GM15510 (cell line): ENCODE measurements around the gene PCBP3.

Experiments used
- POLR2A ChIP-seq: IDR thresholded peaks from 3 replicates; pipeline ENCODE4 v1.6.1; 2011; ENCODE audit warnings: borderline replicate concordance; ENCODE audit not compliant: insufficient read length; ENCODE audit errors: extremely low read depth

The PCBP3 gene

DNA sequence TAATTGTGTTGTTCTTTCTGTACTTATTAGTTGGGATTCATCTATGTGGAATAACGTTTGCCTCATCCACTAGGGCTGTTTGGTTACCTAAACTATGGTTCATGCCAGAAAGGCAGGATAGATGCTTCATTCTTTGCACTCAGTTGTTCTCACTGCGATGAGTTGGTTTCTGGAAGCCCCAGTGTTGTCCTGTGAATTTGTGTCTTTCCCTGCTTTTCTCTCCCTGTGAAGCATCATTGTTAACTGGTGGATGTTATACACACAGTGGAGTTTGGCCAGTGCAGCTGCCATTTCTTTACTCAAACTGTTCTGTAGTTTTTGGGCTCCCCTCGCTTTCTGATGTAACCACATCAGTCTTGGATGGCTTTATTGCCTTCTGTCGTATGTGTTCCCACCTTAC, 194.4 kb downstream of the PCBP3 start:
- TF ChIP-seq POLR2A = no peak

DNA sequence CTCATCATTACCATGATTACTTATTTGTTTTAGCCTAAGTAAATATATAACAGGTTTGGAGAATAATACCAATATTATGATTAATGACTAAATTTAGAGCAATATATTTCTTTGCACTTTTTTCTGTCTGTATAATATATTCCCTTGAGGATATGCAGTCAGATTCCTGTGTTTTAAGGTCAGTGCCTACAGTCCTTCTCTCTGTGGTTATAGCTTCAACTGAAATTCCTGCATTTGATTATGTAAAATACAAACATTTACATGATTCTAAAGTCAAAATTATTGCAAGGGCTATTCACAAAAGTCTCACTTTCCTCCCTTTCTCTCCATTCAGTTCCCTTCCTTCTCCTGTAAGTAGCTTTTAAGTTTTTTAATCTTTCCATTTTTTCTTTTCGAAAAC, 195.1 kb downstream of the PCBP3 start:
- TF ChIP-seq POLR2A = no peak

- no peak for TF ChIP-seq POLR2A
These were observed 195.7 kb downstream of the PCBP3 start for GRCh38 chr21:45839274-45839673.

DNA sequence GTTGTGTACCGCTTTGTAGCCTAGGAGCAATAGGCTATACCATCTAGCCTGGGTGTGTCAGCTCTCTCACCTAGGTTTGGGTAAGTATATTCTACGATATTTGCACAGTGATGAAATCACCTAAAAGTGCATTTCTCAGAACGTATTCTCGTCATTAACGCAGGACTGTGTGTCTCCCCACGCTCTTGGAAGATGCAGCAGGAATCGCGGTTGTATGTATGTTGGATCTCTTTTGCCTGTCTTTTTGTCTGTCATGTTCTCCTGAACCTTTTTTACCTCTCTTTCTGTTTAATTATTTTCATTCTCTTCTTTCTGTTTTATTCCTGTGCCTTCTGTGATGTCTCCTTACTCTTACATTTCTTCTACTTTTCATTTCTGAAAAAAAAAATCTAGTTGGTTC, 197.5 kb downstream of the PCBP3 start:
- TF ChIP-seq POLR2A = no peak

DNA sequence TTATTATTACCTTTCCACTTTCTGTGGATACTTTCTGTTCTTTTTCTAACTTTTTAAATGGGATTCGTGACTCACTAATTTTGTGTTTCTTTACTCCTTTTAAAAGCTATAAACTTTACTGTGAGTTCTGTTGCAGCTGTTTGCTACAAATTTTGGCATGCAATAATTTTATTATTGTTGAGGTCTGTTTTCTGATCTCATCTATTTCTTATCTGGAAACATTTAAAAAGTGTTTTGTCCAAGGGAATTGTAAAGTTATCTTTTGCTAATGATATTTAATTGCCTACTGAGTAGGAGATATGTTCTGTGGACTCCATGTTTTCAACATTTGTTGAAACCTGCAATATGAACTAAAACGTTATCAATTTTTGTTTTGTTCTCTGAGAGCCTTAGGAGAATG, 199.9 kb downstream of the PCBP3 start:
- no peak for TF ChIP-seq POLR2A

DNA sequence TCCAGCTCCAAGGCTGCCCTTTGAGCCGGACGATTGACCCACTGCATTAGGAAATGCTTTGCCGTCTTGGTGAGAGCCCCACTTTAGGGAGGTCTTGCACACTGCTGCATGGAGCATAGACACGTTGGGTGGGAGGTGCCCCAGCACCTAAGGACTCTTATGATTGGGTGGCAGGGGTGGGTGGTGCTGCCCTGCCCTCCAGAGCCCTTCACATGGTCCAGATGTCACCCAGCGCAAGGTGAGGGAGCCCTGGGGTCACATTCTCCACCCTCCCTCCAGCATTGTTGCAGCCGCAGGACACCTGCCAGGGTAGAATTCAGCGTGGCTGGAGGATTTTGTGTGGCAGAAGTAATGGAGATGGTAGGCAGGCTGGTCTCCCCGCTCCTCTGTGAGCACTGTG, 200.7 kb downstream of the PCBP3 start:
- no peak for TF ChIP-seq POLR2A

DNA sequence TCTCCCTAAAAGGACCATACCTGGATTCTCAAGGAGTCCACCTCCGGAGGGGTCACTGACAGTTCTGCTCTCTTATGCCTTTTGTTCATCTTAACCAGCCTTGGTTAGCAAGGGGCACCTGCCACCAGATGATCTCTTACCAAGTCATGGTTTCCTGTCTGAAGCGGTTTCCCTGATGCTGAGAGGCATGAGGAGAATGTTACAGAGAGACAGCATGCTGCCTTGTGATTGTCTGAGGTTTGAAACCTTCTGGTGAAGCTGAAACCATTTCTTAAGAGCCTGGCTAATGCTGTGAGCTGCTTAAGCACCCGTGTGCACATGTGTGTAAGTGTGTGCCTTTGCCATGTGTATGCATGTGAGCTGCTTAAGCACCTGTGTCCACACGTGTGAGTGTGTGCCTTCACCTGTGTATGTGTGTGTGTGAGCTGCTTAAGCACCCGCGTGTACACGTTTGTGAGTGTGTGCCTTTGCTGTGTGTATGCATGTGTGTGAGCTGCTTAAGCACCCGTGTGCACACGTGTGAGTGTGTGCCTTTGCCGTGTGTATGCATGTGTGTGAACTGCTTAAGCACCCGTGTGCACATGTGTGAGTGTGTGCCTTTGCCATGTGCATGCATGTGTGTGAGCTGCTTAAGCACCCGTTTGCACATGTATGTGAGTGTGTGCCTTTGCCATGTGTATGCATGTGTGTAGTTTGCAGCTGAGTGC, 201.7 kb downstream of the PCBP3 start:
- no peak for TF ChIP-seq POLR2A

DNA sequence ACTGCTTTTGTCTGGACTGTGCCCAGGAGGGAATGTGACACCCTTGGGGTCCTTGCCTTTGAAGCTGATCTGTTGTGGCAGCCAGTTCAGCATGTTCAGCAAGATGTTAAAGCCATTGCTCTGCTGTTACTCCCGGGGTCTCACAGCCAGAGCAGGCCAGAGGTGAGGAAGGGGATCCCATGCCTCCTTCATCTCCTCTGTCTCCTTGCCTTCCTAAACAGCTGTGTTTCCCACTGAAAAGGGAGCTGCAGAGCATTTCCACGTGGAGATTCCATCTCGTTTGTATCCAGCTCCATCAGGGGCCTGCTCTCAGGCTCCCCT, 202.2 kb downstream of the PCBP3 start:
- no peak for TF ChIP-seq POLR2A

DNA sequence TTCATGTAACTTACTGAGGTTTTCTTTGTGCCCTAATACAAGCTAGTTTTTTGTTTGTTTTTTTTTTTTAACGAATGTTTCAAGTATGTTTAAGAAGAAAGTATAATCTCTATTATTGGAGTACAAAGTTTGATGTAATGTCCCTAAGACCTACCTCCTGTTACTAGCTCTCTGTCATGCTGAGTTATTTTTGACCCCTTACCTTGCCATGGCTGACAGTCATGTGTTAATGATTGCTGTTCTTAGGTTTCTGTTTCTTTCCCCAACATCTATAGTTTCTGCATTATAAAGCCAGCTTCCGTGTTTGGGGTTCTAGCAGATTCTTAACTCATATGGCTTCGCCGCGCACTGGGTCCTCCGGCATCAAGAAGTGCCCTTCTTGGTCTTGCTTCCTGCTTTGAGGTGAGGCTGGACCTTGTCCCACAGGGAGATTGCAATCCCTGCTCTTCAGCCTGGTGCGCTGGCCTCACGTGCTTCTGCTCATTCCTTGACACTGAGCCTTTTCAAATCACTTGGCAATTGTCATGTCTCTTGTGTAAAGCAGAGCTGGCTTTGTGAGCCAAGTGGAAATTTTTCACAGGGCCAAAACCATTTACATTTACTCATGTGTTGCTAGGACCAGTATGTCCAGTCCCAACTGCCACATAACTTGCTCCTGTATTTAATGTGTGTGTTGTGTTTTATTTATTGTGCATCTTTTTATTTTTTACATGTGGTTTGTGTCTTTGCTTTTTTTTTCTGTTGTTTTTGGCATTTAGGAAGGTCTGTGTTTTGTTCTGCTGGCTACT, 203.0 kb downstream of the PCBP3 start:
- TF ChIP-seq POLR2A = no peak

- TF ChIP-seq POLR2A = no peak
These were observed 204.3 kb downstream of the PCBP3 start for GRCh38 chr21:45847870-45848269.

- no peak for TF ChIP-seq POLR2A
These were observed 204.8 kb downstream of the PCBP3 start for GRCh38 chr21:45848331-45848730.

DNA sequence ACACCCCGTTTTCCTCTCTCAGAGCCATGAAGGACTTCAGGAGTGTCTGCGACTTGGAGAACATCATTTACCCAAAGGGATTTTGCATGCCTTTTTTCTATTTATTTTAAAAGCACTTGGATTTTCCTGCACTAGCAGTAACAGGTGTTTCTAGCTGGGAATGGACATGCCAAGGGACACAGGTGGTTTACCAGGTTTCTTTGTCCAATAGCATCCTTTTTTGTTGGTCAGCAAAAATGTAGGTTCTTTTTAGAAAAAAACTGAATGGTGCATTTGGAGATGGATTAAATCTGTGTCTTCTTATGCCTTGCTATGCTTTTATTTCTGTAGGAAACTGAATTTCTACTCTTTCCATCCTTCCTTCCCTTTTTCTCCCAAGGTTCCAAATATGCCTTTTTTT, 205.3 kb downstream of the PCBP3 start:
- TF ChIP-seq POLR2A = no peak

GRCh38 chr21:45849651-45850050, 206.1 kb downstream of the PCBP3 start:
- TF ChIP-seq POLR2A = no peak

GRCh38 chr21:45850181-45850580, 206.7 kb downstream of the PCBP3 start:
- TF ChIP-seq POLR2A = no peak

GRCh38 chr21:45852886-45853400, 209.4 kb downstream of the PCBP3 start:
- TF ChIP-seq POLR2A = no peak
